Upper lobe of right lung (tissue), 1 donor: ENCODE results near the gene TLCD3B. TPM values are rescaled to one million over a fixed set of nuclear protein-coding genes. Genes with fewer than 3 reads are reported as not detected.

Source experiments
- ATAC-seq: fragments of 200-7000 bp; cut with Tn5 transposase; one replicate; pipeline ENCODE4 v1.9.1; 2020; ENCODE audit warnings: mild to moderate bottlenecking, moderate library complexity
- DNase-seq: peaks from one replicate; pipeline ENCODE4 v3.0.0-alpha.2; 2020
- H3K27ac ChIP-seq: fragments of 200-600 bp; one replicate; pipeline ENCODE4 v1.8.0; 2022
- H3K27me3 ChIP-seq: fragments of 200-600 bp; one replicate; pipeline ENCODE4 v1.8.0; 2022; ENCODE audit warnings: mild to moderate bottlenecking
- H3K36me3 ChIP-seq: fragments of 200-600 bp; one replicate; pipeline ENCODE4 v1.8.0; 2022
- H3K4me1 ChIP-seq: fragments of 200-600 bp; one replicate; pipeline ENCODE4 v1.8.0; 2022
- H3K4me3 ChIP-seq: fragments of 200-600 bp; one replicate; pipeline ENCODE4 v1.8.0; 2022; ENCODE audit warnings: mild to moderate bottlenecking
- H3K9me3 ChIP-seq: fragments of 200-600 bp; one replicate; pipeline ENCODE4 v1.8.0; 2022
- intact Hi-C: fragments of 100-400 bp; cut with DNase I; formaldehyde crosslinking; loops from one replicate; pipeline ENCODE4 v1.11.0; 2022
- total RNA-seq: library from RNA; stranded (reverse); fragmentation: NEBNext Ultra II Directional; extraction: Animal tissue kit (Norgen Biotek cat#: 25700); gene quantifications from one replicate; pipeline ENCODE4 v1.2.1, GENCODE V29; 2021
- TF ChIP-seq, protein P1 (sequence below): fragments of 200-600 bp; IDR thresholded peaks from one replicate; pipeline ENCODE4 v1.8.0; 2022; ENCODE audit warnings: antibody characterized with exemption
- donor health status: DM: no; HTN: yes; CAD: no; lungs with severe emphysema.

The TLCD3B gene
- total RNA-seq, 1 donor from 2014 or later, result not detected

DNA sequence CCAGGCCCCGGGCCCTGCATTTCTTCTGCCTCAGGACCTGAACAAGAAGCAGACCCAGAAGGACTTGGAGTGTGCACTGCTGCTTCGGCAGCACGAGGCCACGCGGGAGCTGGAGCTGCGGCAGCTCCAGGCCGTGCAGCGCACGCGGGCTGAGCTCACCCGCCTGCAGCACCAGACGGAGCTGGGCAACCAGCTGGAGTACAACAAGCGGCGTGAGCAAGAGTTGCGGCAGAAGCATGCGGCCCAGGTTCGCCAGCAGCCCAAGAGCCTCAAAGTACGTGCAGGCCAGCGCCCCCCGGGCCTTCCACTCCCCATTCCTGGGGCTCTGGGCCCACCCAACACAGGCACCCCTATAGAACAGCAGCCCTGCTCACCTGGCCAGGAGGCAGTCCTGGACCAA lies 44.8 kb downstream of the TLCD3B start:
- DNase-seq (no peak), ATAC-seq (no peak)
- TF ChIP-seq, protein P1, sequence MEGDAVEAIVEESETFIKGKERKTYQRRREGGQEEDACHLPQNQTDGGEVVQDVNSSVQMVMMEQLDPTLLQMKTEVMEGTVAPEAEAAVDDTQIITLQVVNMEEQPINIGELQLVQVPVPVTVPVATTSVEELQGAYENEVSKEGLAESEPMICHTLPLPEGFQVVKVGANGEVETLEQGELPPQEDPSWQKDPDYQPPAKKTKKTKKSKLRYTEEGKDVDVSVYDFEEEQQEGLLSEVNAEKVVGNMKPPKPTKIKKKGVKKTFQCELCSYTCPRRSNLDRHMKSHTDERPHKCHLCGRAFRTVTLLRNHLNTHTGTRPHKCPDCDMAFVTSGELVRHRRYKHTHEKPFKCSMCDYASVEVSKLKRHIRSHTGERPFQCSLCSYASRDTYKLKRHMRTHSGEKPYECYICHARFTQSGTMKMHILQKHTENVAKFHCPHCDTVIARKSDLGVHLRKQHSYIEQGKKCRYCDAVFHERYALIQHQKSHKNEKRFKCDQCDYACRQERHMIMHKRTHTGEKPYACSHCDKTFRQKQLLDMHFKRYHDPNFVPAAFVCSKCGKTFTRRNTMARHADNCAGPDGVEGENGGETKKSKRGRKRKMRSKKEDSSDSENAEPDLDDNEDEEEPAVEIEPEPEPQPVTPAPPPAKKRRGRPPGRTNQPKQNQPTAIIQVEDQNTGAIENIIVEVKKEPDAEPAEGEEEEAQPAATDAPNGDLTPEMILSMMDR, result no peak
- H3K27ac ChIP-seq, result no peak overlapping the region
- peaks cover 90% of the 10 kb centered on the region for H3K36me3 ChIP-seq
- H3K4me3 ChIP-seq, result no peak overlapping the region
- H3K9me3 ChIP-seq, result no peaks in the 10 kb centered on the region
- intact Hi-C loops, result no loop called here
- H3K4me1 ChIP-seq, result peaks cover 9% of the 10 kb centered on the region
- H3K27me3 ChIP-seq, result no peaks in the 10 kb centered on the region

DNA sequence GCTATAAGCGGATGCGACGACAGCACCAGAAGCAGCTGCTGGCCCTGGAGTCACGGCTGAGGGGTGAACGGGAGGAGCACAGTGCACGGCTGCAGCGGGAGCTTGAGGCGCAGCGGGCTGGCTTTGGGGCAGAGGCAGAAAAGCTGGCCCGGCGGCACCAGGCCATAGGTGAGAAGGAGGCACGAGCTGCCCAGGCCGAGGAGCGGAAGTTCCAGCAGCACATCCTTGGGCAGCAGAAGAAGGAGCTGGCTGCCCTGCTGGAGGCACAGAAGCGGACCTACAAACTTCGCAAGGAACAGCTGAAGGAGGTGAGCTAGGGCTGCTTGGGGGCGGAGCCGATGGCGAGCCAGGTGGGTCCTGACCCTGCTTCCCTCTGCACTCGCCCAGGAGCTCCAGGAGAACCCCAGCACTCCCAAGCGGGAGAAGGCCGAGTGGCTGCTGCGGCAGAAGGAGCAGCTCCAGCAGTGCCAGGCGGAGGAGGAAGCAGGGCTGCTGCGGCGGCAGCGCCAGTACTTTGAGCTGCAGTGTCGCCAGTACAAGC lies 45.7 kb downstream of the TLCD3B start:
- H3K36me3 ChIP-seq, result peaks cover 90% of the 10 kb centered on the region
- no peak overlapping the region for H3K4me3 ChIP-seq
- H3K27me3 ChIP-seq, result no peaks in the 10 kb centered on the region
- peaks cover 9% of the 10 kb centered on the region for H3K4me1 ChIP-seq
- DNase-seq, result no peak
- H3K9me3 ChIP-seq, result no peaks in the 10 kb centered on the region
- TF ChIP-seq, protein P1, result no peak
- H3K27ac ChIP-seq, result no peak overlapping the region
- intact Hi-C loops, result no loop called here
- no peak for ATAC-seq

DNA sequence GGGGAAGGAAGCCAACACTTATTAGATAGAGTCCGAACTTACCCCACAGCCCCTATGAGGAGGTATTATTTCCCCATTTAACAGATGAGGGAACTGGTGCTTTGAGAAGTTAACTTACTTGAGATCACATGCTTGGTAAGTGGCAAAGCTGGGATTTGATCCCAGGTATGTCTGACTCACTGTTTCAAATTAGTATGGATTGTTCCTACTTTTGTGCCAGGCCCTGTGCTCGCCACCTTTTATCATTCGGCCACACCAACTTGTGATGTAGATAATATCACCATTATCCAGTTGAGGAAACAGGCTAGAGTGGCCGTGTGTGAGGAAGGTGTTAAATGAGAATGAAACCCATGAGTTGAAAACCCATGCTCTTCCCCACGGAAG lies 46.3 kb downstream of the TLCD3B start:
- peaks cover 9% of the 10 kb centered on the region for H3K4me1 ChIP-seq
- TF ChIP-seq, protein P1, result no peak
- H3K36me3 ChIP-seq, result peaks cover 91% of the 10 kb centered on the region
- intact Hi-C loops, result no loop called here
- no peaks in the 10 kb centered on the region for H3K27me3 ChIP-seq
- no peak overlapping the region for H3K4me3 ChIP-seq
- no peaks in the 10 kb centered on the region for H3K9me3 ChIP-seq
- no peak overlapping the region for H3K27ac ChIP-seq
- no peak for ATAC-seq
- DNase-seq, result no peak

DNA sequence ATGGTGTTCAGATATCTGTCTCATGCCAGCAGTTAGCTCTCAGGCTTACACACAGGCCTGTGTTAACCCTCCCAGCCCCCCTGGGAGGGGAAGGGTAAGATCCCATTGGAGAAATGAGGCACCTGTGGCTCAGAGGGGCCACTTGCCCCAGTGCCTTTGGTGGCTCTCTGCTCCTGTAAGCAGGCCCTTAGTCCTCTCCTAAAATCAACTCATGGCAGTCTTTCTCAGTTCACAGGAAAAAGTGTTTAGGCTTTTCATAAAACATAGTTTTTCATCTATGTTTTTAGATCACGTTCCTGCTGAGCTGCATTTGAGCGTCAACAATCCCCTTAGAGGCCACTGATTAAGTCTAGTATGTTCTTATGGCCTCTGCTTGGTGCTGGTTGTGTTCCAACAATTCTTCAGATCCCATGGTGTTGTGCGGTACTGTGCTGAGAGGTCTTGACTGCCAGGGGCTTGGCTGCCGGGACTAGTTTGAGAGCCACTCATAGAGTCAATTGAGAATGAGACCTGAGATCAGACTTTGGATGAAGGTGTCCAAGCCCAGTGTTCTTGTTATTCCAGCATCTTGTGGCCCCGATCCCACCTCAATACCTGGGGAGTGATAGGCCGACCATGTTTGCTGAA lies 46.8 kb downstream of the TLCD3B start:
- TF ChIP-seq, protein P1, result no peak
- H3K27ac ChIP-seq, result peak overlapping the region; percentile 43
- H3K27me3 ChIP-seq, result no peaks in the 10 kb centered on the region
- H3K4me3 ChIP-seq, result no peak overlapping the region
- H3K4me1 ChIP-seq, result peaks cover 9% of the 10 kb centered on the region
- intact Hi-C loops, result no loop called here
- DNase-seq (no peak), ATAC-seq (peak; percentile 70)
- H3K36me3 ChIP-seq, result peaks cover 92% of the 10 kb centered on the region
- H3K9me3 ChIP-seq, result no peaks in the 10 kb centered on the region

DNA sequence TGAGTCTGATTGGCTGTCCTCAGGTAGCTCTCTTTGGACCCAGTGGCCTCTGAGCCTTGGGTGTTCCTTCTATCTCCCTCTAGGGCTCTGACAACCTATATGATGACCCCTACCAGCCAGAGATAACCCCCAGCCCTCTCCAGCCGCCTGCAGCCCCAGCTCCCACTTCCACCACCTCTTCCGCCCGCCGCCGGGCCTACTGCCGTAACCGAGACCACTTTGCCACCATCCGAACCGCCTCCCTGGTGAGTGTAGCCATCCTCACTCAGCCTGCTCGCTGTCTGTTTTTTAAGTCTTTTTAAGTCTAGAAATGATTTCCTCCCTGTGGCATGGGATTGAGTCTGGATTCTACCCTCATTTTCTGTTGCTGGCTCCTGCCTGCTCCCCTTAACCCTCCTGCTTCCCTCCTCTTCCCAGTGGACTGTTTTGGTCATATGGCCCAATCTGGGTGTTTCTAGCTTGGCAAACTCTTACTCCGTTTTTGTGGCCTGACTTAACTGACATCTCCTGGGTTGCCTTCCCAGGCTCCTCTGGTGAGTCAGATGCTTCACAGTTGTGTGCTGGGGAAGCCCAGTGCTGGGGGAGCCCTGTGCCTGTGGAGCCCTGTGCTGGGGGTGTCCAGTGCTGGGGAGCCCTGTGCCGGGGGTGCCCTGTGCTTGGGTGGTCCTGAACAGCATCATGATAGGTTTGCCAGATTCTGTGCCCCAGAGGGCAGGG lies 47.5 kb downstream of the TLCD3B start:
- ATAC-seq (peak; percentile 4), DNase-seq (no peak)
- H3K36me3 ChIP-seq, result peaks cover 98% of the 10 kb centered on the region
- H3K27ac ChIP-seq, result peak overlapping the region; percentile 43
- H3K4me1 ChIP-seq, result peaks cover 13% of the 10 kb centered on the region
- intact Hi-C loops, result no loop called here
- no peak overlapping the region for H3K4me3 ChIP-seq
- no peaks in the 10 kb centered on the region for H3K27me3 ChIP-seq
- TF ChIP-seq, protein P1, result no peak
- no peaks in the 10 kb centered on the region for H3K9me3 ChIP-seq
